ENCODE measurements around the gene FAM20B. TPM values are rescaled to one million over a fixed set of nuclear protein-coding genes. Genes with fewer than 3 reads are reported as not detected.

Gene FAM20B
- total and polyA plus RNA-seq, 2 donors, result 11.3 to 11.8 TPM

DNA sequence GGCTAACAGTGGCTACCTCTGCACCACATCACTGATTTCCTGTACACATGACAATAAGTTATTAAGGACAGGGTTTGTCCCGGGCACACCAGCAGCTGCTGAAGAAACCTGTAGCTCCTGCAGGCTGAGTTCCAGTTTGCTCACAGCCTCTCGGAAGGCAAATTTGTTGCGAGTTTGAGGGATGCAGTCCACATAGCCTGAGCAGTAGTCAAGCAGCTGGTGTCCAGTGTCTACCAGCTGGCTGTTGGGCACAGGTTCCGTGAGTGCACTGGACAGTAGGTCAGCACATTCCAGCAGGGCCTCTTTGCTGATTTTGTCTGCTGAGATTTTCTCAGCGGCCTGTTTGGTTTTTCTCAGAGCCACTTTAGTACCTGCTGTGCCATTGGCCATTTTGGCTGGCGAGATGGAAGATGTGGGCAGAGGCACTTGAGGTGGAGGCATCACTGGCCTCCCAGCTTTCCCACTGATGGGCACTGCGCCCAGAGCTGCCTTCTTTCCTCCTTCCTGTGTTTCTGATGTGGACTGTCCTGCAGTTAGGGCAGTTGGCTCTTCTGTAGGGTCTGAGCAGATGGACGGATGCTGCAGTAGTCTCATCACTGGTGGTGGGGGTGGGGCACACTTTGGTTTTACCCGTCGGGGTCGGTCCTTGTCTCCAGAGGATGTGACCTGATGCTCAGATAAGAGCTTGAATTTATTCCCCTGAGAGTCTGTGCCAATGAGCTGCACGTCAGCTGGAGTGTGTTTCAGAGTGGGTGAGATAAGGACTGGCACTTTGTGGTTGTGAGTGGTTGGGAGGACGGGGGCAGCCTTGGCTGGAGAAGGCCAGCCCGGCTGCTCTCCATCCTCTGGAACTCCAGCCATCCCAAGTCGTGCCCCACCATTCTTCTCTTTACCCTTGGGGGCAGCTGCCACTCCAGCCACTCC, 82.3 kb downstream of the FAM20B start:
- Histone ChIP-seq H3K27ac (ENCODE audit: low read depth in 1 of 2, low read length in 1 of 2) (no peak overlapping the region), H3K4me3 (ENCODE audit: low read length in 2 of 2) (no peak overlapping the region), H3K27me3 (ENCODE audit: control insufficient read depth in 2 of 2, insufficient read depth in 1 of 2, low read length in 1 of 2) (no peaks in the 10 kb centered on the region), H3K4me1 (ENCODE audit: control insufficient read depth in 2 of 2, insufficient read depth in 2 of 2, low read length in 2 of 2) (no peaks in the 10 kb centered on the region), H3K36me3 (ENCODE audit: control insufficient read depth in 2 of 2, insufficient read depth in 2 of 2, low read length in 1 of 2) (peaks cover 25 to 39% of the 10 kb centered on the region in 2 donors), H3K9me3 (ENCODE audit: control insufficient read depth in 2 of 2, insufficient read depth in 1 of 2, low read length in 1 of 2) (no peaks in the 10 kb centered on the region)
- 98% methylated on average over 15 of the region's 15 CpGs for WGBS
- DNase-seq (ENCODE audit: low read depth in 6 of 9, low spot score in 9 of 9), result no peak

DNA sequence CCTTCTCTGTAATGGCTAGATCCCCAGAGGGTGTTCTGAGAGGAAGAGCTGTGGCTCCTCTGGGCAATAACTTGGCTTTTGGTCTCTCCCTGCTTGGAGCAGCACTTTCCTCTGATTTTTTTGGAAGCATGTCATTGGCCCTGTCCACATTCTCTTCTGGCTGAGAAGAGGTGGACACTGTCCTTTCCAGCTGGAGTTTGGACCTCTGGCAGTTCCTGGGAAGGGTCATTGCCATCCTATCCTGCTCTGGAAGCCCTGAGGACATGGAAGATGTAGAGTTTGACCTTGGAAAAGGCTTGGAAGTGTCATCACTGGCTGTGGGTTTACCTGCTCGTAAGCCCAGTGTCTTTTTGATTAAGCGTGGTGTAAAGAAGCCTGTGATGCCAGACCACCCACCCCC, 83.0 kb downstream of the FAM20B start:
- no peaks in the 10 kb centered on the region for H3K9me3 ChIP-seq (ENCODE audit: control insufficient read depth in 2 of 2, insufficient read depth in 1 of 2, low read length in 1 of 2)
- no peak for DNase-seq (ENCODE audit: low read depth in 6 of 9, low spot score in 9 of 9)
- H3K4me3 ChIP-seq (ENCODE audit: low read length in 2 of 2), result no peak overlapping the region
- H3K4me1 ChIP-seq (ENCODE audit: control insufficient read depth in 2 of 2, insufficient read depth in 2 of 2, low read length in 2 of 2), result no peaks in the 10 kb centered on the region
- H3K27me3 ChIP-seq (ENCODE audit: control insufficient read depth in 2 of 2, insufficient read depth in 1 of 2, low read length in 1 of 2), result no peaks in the 10 kb centered on the region
- peaks cover 25 to 39% of the 10 kb centered on the region in 2 donors for H3K36me3 ChIP-seq (ENCODE audit: control insufficient read depth in 2 of 2, insufficient read depth in 2 of 2, low read length in 1 of 2)
- 100% methylated on average over 2 of the region's 2 CpGs for WGBS
- H3K27ac ChIP-seq (ENCODE audit: low read depth in 1 of 2, low read length in 1 of 2), result no peak overlapping the region

DNA sequence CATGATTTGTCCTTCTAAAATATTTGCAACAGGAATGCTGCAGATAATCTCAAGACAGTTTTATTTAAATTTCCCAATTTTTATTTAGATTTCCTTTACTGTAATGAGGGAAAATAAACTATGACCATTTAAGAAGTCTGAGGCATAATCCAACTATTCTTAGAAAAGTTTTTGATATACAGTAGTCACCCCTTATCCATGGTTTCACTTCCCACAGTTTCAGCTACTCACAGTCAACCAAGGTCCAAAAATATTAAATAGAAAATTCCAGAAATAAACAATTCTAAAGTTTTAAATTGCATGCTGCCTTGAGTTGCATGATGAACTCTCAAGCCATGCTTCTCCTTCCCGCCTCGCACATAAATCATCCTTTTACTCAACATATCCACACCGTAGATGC, 89.5 kb downstream of the FAM20B start:
- DNase-seq (ENCODE audit: low read depth in 6 of 9, low spot score in 9 of 9), result no peak
- Histone ChIP-seq H3K9me3 (ENCODE audit: control insufficient read depth in 2 of 2, insufficient read depth in 1 of 2, low read length in 1 of 2) (no peaks in the 10 kb centered on the region), H3K27me3 (ENCODE audit: control insufficient read depth in 2 of 2, insufficient read depth in 1 of 2, low read length in 1 of 2) (no peaks in the 10 kb centered on the region), H3K36me3 (ENCODE audit: control insufficient read depth in 2 of 2, insufficient read depth in 2 of 2, low read length in 1 of 2) (peaks cover 21 to 25% of the 10 kb centered on the region in 2 donors), H3K27ac (ENCODE audit: low read depth in 1 of 2, low read length in 1 of 2) (no peak overlapping the region), H3K4me1 (ENCODE audit: control insufficient read depth in 2 of 2, insufficient read depth in 2 of 2, low read length in 2 of 2) (no peaks in the 10 kb centered on the region), H3K4me3 (ENCODE audit: low read length in 2 of 2) (no peak overlapping the region)
- WGBS, result 97% methylated on average over 3 of the region's 3 CpGs

- H3K4me3 ChIP-seq (ENCODE audit: low read length in 2 of 2), result no peak overlapping the region
- no peaks in the 10 kb centered on the region for H3K27me3 ChIP-seq (ENCODE audit: control insufficient read depth in 2 of 2, insufficient read depth in 1 of 2, low read length in 1 of 2)
- no peaks in the 10 kb centered on the region for H3K9me3 ChIP-seq (ENCODE audit: control insufficient read depth in 2 of 2, insufficient read depth in 1 of 2, low read length in 1 of 2)
- no peak for DNase-seq (ENCODE audit: low read depth in 6 of 9, low spot score in 9 of 9)
- no peaks in the 10 kb centered on the region for H3K4me1 ChIP-seq (ENCODE audit: control insufficient read depth in 2 of 2, insufficient read depth in 2 of 2, low read length in 2 of 2)
- H3K27ac ChIP-seq (ENCODE audit: low read depth in 1 of 2, low read length in 1 of 2), result no peak overlapping the region
- H3K36me3 ChIP-seq (ENCODE audit: control insufficient read depth in 2 of 2, insufficient read depth in 2 of 2, low read length in 1 of 2), result peaks cover 9 to 22% of the 10 kb centered on the region in 2 donors
These were observed 93.8 kb downstream of the FAM20B start for GRCh38 chr1:179119513-179119912.

- no peak overlapping the region for H3K4me3 ChIP-seq (ENCODE audit: low read length in 2 of 2)
- H3K36me3 ChIP-seq (ENCODE audit: control insufficient read depth in 2 of 2, insufficient read depth in 2 of 2, low read length in 1 of 2), result peaks cover 9 to 24% of the 10 kb centered on the region in 2 donors
- H3K4me1 ChIP-seq (ENCODE audit: control insufficient read depth in 2 of 2, insufficient read depth in 2 of 2, low read length in 2 of 2), result no peaks in the 10 kb centered on the region
- no peaks in the 10 kb centered on the region for H3K9me3 ChIP-seq (ENCODE audit: control insufficient read depth in 2 of 2, insufficient read depth in 1 of 2, low read length in 1 of 2)
- DNase-seq (ENCODE audit: low read depth in 6 of 9, low spot score in 9 of 9), result no peak
- WGBS, result 96% methylated on average over 2 of the region's 2 CpGs
- H3K27me3 ChIP-seq (ENCODE audit: control insufficient read depth in 2 of 2, insufficient read depth in 1 of 2, low read length in 1 of 2), result no peaks in the 10 kb centered on the region
- no peak overlapping the region for H3K27ac ChIP-seq (ENCODE audit: low read depth in 1 of 2, low read length in 1 of 2)
These were observed 95.0 kb downstream of the FAM20B start for GRCh38 chr1:179120736-179121135.

DNA sequence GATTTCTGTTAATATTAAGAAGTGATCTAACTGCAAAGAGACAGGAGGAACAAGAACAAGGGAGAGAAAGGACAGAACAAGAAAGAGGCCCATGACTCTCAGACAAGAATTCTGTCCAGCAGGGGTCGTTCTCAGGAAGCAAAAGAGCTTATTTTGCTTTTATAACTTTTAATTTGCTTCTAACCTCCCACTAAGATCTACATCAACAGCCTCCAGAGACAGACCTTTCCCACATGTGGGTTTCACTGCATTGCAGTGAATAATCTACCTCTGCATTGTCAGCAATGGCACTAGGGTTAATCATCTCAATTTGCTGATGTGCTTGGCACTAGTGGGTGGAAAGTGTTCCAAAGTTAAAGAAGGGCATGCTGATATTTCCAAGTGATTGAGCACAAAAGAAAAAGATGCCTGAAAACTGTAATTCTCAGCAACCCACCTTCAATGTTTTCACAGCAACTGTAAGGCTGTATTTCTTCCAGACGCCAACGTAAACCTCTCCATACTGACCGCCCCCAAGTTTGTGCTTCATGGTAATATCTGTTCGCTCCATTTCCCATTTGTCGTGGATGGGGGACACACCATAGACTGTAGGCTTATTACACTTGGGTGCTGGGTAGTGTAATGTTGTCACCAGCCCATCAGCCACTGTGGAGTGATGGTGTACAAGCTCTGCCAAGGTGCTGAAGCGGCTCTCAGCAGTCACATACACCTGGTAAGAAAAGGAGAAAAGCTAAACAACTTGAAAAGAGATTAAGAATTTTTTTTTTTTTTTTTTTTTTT, 95.7 kb downstream of the FAM20B start:
- 91% methylated on average over 7 of the region's 7 CpGs for WGBS

GRCh38 chr1:179124873-179125272, 99.2 kb downstream of the FAM20B start:
- WGBS, result 95% methylated on average over 1 of the region's 1 CpG
- H3K27ac ChIP-seq (ENCODE audit: low read depth in 1 of 2, low read length in 1 of 2), result no peak overlapping the region
- no peaks in the 10 kb centered on the region for H3K27me3 ChIP-seq (ENCODE audit: control insufficient read depth in 2 of 2, insufficient read depth in 1 of 2, low read length in 1 of 2)
- H3K4me3 ChIP-seq (ENCODE audit: low read length in 2 of 2), result no peak overlapping the region
- peaks cover 2 to 6% of the 10 kb centered on the region in 2 donors for H3K4me1 ChIP-seq (ENCODE audit: control insufficient read depth in 2 of 2, insufficient read depth in 2 of 2, low read length in 2 of 2)
- H3K36me3 ChIP-seq (ENCODE audit: control insufficient read depth in 2 of 2, insufficient read depth in 2 of 2, low read length in 1 of 2), result peaks cover 6 to 12% of the 10 kb centered on the region in 2 donors
- no peaks in the 10 kb centered on the region for H3K9me3 ChIP-seq (ENCODE audit: control insufficient read depth in 2 of 2, insufficient read depth in 1 of 2, low read length in 1 of 2)
- DNase-seq (ENCODE audit: low read depth in 6 of 9, low spot score in 9 of 9), result no peak

More for the DNA sequence above, 95.7 kb downstream of the FAM20B start:
- no peaks in the 10 kb centered on the region for H3K4me1 ChIP-seq (ENCODE audit: control insufficient read depth in 2 of 2, insufficient read depth in 2 of 2, low read length in 2 of 2)
- no peak overlapping the region for H3K4me3 ChIP-seq (ENCODE audit: low read length in 2 of 2)
- H3K27me3 ChIP-seq (ENCODE audit: control insufficient read depth in 2 of 2, insufficient read depth in 1 of 2, low read length in 1 of 2), result no peaks in the 10 kb centered on the region
- peaks cover 13 to 27% of the 10 kb centered on the region in 2 donors for H3K36me3 ChIP-seq (ENCODE audit: control insufficient read depth in 2 of 2, insufficient read depth in 2 of 2, low read length in 1 of 2)
- H3K9me3 ChIP-seq (ENCODE audit: control insufficient read depth in 2 of 2, insufficient read depth in 1 of 2, low read length in 1 of 2), result no peaks in the 10 kb centered on the region
- no peak overlapping the region for H3K27ac ChIP-seq (ENCODE audit: low read depth in 1 of 2, low read length in 1 of 2)
- DNase-seq (ENCODE audit: low read depth in 6 of 9, low spot score in 9 of 9), result peak in 2 of 9 donors; percentile 41 to 55

Data from thymus (tissue), 11 donors.